Measurements from ENCODE around the gene GALNT1.

DNA sequence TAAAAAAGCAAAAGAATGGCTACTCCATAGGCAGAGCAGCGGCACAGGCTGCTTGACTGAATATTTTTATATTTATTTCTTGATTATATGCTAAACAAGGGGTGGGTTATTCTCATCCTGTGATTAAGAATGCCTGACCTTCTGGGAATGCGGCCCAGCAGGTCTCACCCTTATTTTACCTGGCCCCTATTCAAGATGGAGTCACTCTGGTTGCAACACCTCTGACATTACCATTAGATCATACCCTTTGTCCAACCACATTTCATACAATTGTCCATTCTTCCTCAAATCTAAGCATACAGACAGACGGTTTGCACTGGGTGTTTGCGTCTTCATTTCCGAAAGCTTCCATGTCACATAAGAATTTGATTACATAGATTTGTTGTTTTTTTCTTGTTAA, 168.2 kb downstream of the GALNT1 start:
- TF ChIP-seq, protein P1, sequence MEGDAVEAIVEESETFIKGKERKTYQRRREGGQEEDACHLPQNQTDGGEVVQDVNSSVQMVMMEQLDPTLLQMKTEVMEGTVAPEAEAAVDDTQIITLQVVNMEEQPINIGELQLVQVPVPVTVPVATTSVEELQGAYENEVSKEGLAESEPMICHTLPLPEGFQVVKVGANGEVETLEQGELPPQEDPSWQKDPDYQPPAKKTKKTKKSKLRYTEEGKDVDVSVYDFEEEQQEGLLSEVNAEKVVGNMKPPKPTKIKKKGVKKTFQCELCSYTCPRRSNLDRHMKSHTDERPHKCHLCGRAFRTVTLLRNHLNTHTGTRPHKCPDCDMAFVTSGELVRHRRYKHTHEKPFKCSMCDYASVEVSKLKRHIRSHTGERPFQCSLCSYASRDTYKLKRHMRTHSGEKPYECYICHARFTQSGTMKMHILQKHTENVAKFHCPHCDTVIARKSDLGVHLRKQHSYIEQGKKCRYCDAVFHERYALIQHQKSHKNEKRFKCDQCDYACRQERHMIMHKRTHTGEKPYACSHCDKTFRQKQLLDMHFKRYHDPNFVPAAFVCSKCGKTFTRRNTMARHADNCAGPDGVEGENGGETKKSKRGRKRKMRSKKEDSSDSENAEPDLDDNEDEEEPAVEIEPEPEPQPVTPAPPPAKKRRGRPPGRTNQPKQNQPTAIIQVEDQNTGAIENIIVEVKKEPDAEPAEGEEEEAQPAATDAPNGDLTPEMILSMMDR (IDR thresholded peaks at IDR 0.05; ENCODE audit: insufficient read depth, low read length, poor library complexity, severe bottlenecking), result no peak
- TF ChIP-seq EZH2phosphoT487 (conservative IDR thresholded peaks at IDR 0.05; ENCODE audit: low read length), result no peak

Data from SU-DHL-6 (cell line).